Sigmoid colon (tissue), 4 donors: ENCODE measurements around the gene DGKD.

ENCODE experiments used
- EP300 ChIP-seq, 4 donors: sonication (generic); formaldehyde crosslinking; IDR thresholded peaks; one replicate each; pipeline ENCODE4 v1.6.1; 2017; ENCODE audit warnings: antibody characterized with exemption in 4 of 4
- POLR2A ChIP-seq, 2 donors: fragments of 450-650 bp; IDR thresholded peaks; one replicate each; pipeline ENCODE4 v1.6.1; 2016; ENCODE audit warnings: antibody characterized with exemption in 2 of 2, mild to moderate bottlenecking in 2 of 2, moderate library complexity in 2 of 2
- TF ChIP-seq, protein P1 (sequence below), 4 experiments: fragments of 450-650 bp in 3 of 4; fragments of 200-600 bp in 1 of 4; IDR thresholded peaks; one replicate each; pipeline ENCODE4 v1.5.1; 2016 to 2019; ENCODE audit warnings: antibody characterized with exemption in 4 of 4, mild to moderate bottlenecking in 3 of 4, moderate library complexity in 2 of 4

DNA sequence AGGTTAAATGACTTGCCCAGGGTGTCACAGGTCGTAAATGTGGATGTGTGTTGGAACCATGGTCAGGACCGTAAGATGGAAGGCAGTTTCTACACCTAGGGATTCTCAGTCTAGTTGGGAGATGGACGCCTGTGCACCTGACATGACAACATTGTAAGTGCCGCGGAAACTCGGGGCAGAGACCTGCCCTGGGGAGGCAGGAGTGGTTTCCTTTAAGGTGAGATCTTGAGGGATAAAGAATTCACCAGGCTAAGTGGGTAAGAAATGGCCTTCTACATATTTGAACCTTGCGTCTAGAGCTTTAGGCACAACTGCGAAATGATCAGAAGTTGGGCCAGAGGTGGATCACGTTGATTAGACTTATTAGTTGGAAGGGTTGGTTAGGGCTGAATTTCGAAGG lies 1.6 kb downstream of the DGKD start:
- TF ChIP-seq, protein P1, sequence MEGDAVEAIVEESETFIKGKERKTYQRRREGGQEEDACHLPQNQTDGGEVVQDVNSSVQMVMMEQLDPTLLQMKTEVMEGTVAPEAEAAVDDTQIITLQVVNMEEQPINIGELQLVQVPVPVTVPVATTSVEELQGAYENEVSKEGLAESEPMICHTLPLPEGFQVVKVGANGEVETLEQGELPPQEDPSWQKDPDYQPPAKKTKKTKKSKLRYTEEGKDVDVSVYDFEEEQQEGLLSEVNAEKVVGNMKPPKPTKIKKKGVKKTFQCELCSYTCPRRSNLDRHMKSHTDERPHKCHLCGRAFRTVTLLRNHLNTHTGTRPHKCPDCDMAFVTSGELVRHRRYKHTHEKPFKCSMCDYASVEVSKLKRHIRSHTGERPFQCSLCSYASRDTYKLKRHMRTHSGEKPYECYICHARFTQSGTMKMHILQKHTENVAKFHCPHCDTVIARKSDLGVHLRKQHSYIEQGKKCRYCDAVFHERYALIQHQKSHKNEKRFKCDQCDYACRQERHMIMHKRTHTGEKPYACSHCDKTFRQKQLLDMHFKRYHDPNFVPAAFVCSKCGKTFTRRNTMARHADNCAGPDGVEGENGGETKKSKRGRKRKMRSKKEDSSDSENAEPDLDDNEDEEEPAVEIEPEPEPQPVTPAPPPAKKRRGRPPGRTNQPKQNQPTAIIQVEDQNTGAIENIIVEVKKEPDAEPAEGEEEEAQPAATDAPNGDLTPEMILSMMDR (IDR thresholded peaks at IDR 0.05): no peak
- TF ChIP-seq POLR2A (IDR thresholded peaks at IDR 0.05) (no peak), EP300 (IDR thresholded peaks at IDR 0.05) (no peak)
